Cardiac fibroblast (primary cell): ENCODE results near the gene TMEM247.

ENCODE experiments used
- DNase-seq, 2 donors: peaks; one replicate each; pipeline versions ENCODE4 v3.0.0 to v3.0.0-alpha.2; 2010; ENCODE audit warnings: low read depth in 2 of 2
- H3K4me3 ChIP-seq, 2 donors: replicated peaks in 1 of 2; 1 replicate in 1 of 2; 2 replicates in 1 of 2; pipeline ENCODE4 v1.5.1; 2011; ENCODE audit warnings: low read depth in 2 of 2, low read length in 2 of 2, mild to moderate bottlenecking in 2 of 2, moderate library complexity in 1 of 2
- TF ChIP-seq, protein P1 (sequence below): IDR thresholded peaks from one replicate; pipeline ENCODE4 v1.5.1; 2011; ENCODE audit warnings: low read depth, mild to moderate bottlenecking, low read length, inconsistent platforms

Gene TMEM247

DNA sequence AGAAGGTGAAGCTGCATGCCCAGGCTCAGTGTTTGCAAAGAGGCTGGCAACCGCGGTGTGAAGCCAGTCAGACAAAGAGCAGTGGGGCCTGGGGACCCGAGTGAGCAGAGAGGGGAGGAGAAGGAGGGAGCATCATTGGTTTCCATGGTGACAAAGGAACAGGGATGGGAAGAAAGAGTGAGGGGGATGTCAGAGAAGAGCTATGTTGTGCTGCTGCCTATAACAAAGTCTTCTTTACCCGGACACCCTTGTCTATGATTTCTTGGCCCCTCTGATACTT, 14.5 kb downstream of the TMEM247 start:
- TF ChIP-seq, protein P1, sequence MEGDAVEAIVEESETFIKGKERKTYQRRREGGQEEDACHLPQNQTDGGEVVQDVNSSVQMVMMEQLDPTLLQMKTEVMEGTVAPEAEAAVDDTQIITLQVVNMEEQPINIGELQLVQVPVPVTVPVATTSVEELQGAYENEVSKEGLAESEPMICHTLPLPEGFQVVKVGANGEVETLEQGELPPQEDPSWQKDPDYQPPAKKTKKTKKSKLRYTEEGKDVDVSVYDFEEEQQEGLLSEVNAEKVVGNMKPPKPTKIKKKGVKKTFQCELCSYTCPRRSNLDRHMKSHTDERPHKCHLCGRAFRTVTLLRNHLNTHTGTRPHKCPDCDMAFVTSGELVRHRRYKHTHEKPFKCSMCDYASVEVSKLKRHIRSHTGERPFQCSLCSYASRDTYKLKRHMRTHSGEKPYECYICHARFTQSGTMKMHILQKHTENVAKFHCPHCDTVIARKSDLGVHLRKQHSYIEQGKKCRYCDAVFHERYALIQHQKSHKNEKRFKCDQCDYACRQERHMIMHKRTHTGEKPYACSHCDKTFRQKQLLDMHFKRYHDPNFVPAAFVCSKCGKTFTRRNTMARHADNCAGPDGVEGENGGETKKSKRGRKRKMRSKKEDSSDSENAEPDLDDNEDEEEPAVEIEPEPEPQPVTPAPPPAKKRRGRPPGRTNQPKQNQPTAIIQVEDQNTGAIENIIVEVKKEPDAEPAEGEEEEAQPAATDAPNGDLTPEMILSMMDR: no peak
- DNase-seq: no peak
- no peak overlapping the region for H3K4me3 ChIP-seq

DNA sequence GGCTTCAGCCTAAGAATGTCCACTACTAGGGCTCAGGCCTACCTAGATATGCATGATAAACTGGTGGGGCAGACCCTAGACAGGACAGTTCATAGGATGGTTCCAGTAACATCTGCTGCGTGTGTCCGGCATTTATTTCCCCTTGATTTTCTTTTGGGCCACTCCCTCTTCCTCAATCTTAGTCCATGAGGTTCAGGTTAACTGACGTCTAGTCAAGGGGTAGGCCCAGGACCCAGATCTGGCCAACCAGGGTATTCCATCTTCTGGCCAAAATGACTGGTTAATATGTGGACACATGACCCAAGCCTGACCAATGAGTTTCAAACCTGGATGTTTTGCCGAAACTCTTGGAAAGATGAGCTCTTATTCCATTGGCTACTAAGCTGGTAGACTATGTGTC, 15.2 kb downstream of the TMEM247 start:
- DNase-seq: no peak
- no peak overlapping the region for H3K4me3 ChIP-seq
- TF ChIP-seq, protein P1: no peak

DNA sequence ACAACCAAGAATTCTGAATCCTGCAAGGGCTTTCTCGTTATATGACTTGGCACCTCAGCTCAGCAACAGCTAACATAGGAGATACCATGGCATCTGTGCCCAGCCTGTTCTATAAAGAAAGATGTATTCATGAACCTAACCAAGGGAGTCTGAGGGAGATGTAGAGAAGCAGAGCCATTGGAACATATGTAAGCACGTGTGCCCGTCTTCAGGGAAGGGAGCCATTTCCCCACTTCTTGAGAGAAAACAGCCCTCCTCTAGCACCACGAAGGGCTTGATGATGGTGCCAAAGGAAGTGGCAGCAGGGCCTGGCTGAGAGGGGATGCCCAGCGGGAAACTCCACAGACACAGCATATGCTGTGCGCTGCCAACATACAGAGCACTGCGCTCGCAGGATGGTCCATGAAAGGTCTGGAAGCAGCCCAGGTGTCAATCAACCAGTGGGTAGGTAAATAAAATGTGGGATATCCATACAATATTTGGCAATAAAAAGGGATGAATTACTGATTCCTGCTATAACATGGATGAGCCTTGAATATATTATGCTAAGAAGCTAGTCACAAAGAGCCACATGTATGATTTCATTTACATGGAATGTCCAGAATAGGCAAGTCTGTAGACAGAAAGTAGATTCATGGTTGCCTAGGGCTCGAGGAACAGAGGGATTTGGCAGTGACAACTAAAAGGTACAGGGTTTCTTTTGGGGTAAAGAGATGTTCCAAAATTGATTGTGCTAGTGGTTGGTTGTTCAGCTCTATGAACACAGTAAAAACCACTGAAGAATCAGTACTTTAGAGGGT, 16.1 kb downstream of the TMEM247 start:
- peak; percentile 13 to 52 for DNase-seq
- TF ChIP-seq, protein P1: no peak
- H3K4me3 ChIP-seq: no peak overlapping the region

DNA sequence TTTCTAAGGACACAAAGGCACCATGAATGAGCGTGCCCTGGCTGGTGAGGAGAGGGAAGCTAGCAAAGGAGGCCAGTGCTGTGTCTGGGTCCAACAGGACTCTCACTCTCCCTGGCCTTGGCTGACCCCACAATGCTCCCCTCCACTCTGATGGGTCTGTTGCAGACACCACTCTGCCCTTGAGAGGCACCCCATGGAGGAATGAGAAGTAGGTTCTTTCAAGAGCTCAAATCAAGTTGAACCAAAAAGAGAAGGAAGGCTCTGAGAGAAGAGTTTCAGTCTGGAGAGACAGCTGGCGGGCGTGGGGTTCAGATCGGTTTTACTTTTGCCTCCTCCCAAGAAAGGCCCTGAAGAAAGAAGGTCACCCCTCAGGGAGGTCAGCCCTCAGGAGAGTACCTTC, 18.4 kb downstream of the TMEM247 start:
- no peak overlapping the region for H3K4me3 ChIP-seq
- TF ChIP-seq, protein P1: no peak
- DNase-seq: no peak

DNA sequence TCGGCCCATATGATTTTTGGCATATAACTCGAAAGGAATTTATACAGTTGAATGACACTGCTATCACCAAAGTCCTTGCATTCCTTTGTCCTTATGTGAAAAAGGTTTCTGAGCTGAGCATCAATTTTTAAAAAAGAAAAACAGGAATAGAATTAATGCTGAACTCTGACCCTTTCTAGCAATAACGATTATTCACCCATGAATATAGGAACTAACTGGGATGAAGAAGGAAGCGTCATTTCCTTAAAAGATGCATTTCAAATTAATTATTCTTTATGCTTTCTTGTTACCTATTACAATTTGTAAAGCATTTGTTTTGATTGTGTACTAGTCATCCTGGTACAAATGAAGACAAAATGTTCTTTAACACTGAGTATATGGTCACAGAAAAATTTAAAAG, 19.3 kb downstream of the TMEM247 start:
- DNase-seq: no peak
- TF ChIP-seq, protein P1: no peak
- H3K4me3 ChIP-seq: no peak overlapping the region

DNA sequence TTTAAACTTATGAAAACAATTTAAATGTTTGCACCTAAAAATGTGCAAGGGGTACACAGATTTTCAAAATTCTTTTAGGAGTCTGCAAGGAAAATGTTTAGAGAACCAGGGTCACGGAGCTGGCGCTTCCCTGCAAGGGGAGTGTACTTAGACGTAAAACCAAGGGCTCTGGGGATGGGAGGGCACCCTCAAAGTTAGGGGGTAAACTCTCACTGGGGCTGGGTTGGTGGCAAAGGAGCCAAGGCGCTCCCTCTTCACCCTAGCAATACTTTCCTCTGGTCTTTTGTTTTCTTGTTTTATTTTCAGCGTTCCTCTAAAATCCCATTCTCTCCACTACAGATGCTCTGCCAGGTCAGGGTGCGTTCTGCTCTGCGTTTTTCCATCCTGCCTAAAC, 20.0 kb downstream of the TMEM247 start:
- TF ChIP-seq, protein P1: no peak
- H3K4me3 ChIP-seq: peak overlapping the region; percentile 54 to 66
- no peak for DNase-seq

DNA sequence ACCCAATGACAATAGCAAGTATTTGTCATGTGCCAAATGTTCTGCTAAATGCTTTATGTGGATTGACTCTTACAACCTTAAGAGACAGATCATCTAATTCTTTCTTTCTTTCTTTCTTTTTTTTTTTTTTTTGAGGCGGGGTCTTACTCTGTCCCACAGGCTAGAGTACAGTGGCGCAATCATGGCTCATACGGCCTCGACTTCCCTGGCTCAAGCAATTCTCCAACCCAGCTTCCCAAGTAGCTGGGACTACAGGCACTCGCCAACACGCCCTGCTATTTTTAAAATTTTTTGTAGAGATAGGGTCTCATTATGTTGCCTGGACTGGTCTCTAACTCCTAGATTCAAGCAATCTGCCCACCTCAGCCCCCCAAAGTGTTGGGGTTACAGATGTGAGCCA, 21.4 kb downstream of the TMEM247 start:
- H3K4me3 ChIP-seq: no peak overlapping the region
- TF ChIP-seq, protein P1: no peak
- no peak for DNase-seq
